HG02870 (cell line): ENCODE data around the gene TOR3A.

Experiments used
- ATAC-seq: cut with Tn5 transposase; IDR thresholded peaks from one replicate; pipeline ENCODE4 v1.9.1; 2021; ENCODE audit warnings: mild to moderate bottlenecking, moderate library complexity; ENCODE audit not compliant: unreplicated experiment

TOR3A gene

DNA sequence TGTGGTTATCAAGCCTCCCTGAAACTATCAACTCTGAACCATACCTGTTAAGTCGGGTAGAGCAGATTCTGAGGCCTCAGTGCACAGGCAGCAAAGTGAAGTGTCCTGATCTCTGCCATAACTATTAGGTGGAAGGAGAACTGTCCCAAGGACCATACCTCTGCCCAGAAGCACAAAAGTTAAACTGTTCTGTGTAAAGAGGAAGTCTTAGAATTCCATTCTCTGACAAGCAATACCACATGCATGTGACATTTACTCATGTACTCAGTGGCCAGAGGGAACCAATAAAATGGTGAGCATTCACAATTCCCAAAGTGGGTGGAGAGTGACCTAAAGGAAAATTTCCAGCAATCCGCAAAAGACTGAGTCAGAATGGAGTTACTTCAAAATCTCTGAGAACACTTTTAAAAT is 61.0 kb downstream of the TOR3A start:
- ATAC-seq = no peak

DNA sequence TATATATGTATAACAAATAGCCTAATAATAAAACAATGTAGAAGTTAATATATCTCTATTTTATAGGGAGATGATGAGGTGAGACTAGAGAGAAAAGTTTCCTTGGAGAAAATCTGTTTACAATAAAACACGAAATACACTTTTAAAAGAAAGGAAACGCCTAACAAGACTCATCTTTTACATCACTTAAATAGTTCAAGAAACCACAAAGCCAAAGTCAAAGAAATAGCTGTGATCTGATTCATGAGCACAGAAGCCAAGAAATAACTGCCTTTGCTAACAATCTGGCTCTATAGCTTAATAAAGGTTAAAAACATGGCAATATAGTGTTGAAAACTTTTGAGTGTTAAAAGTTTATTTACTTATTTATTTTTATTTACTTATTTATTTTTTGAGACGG is 61.5 kb downstream of the TOR3A start:
- ATAC-seq = no peak

GRCh38 chr1:179144626-179145025 is 62.8 kb downstream of the TOR3A start:
- ATAC-seq = no peak

DNA sequence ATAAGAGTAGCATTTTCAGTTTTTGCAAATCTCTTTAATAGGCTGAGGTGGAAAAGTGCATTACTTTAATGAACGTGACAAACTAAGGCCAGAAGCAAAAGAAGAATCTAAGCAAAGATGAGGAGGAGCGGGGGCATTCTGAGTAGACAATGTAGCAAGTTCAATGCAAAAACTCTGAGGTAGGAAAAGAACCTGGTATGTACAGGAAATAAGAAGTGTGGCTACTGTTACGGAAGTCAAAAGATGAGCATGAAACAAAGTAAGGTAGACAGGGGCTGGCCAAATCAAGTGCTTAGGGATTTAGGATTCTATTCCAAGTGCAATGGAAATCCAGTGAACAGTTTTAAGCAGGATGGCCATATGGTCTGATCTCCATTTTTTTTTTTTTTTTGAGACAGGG is 63.7 kb downstream of the TOR3A start:
- no peak for ATAC-seq
